Measurements from ENCODE around the gene ARID3C. TPM values are rescaled to one million over a fixed set of nuclear protein-coding genes. Genes with fewer than 3 reads are reported as not detected.

ARID3C gene
- total and polyA plus RNA-seq, 11 donors: 0.20 TPM; not detected in 10

DNA sequence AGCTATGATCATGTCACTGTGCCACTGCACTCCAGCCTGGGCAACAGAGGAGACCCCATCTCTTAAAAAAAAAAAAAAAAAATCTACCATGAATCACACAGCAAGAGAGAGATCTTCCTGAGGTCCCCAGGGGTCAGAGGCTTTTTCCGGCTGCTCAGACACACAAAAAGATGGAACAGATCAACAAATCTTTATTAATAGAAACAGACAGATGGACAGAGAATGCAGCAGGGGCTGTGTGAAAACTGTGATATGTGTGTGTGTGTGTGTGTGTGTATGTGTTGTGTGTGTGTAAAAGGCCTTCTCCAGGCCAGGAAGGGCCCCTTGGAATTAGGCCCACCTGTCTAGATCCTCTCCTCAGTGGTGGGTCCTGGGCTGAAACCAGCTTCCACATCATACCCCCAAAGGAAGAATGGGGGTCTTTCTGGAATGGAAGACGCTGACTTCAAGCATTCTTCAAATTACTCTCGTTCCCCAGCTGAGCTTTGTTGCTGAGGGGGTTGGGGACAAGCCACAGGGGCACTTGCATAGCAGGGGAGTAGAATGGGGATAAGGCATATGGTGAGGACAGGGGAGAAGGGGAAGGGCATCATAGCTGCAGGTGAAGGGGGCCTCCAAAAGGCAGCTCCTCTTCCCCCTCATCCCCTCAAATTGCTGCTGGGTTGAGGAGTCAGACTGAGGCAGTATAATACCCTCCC, 5.8 kb upstream of the ARID3C start:
- TF ChIP-seq, protein P1, sequence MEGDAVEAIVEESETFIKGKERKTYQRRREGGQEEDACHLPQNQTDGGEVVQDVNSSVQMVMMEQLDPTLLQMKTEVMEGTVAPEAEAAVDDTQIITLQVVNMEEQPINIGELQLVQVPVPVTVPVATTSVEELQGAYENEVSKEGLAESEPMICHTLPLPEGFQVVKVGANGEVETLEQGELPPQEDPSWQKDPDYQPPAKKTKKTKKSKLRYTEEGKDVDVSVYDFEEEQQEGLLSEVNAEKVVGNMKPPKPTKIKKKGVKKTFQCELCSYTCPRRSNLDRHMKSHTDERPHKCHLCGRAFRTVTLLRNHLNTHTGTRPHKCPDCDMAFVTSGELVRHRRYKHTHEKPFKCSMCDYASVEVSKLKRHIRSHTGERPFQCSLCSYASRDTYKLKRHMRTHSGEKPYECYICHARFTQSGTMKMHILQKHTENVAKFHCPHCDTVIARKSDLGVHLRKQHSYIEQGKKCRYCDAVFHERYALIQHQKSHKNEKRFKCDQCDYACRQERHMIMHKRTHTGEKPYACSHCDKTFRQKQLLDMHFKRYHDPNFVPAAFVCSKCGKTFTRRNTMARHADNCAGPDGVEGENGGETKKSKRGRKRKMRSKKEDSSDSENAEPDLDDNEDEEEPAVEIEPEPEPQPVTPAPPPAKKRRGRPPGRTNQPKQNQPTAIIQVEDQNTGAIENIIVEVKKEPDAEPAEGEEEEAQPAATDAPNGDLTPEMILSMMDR (IDR thresholded peaks at IDR 0.05): no peak
- no peak for TF ChIP-seq POLR2A (IDR thresholded peaks at IDR 0.05)
- ATAC-seq (no peak), DNase-seq (no peak)
- H3K27me3 ChIP-seq: peaks cover 0 to 11% (median under 1%) of the 10 kb centered on the region in 9 donors
- no peak overlapping the region for H3K27ac ChIP-seq
- H3K4me3 ChIP-seq: no peak overlapping the region
- 64 to 83% (median 75%) methylated on average over 3 of the region's 3 CpGs for WGBS, 4 donors
- H3K9me3 ChIP-seq: no peaks in the 10 kb centered on the region
- intact Hi-C loops (cut with DNase I): loop anchor here in 3 of 10 donors (2.0 kb wide), 1 partner anchor 22 kb away; the partner anchor contains the start of gene RPP25L (in 3 of the 3)
- peaks cover 0 to 27% (median 19%) of the 10 kb centered on the region in 12 donors for H3K4me1 ChIP-seq
- H3K36me3 ChIP-seq: peaks cover 0 to 8% (median 0%) of the 10 kb centered on the region in 9 donors

DNA sequence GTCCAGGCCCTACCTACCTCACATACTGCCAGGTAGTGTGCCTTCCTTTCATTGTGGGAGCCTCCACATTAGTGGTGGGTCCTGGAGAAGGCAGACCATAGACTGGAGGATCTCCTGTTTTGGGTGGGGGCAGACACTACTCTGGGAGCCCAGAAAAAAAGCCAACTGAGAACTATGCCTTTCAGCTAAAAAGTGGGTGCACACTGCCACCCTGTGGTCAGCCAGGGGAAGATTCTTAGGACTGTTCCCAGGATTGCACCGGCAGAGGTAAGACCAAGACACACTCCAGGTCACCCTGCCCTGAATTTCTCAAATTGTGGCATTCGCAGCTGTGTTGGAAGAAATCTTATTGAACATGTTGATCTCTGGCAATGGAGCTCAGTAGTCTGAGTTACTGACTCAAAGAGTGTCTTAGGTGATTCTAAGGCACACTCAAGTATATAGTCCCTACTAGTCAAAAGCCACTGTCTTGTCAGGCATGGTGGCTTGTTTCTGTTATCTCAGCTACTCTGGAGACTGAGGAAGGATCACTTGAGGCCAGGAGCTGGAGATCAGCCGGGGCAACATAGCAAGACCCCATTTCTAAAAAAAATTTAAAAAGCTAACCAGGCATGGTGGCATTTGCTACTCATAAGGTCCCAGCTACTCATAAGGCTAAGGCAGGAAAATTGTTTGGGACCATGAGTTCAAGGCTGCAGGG, 5.1 kb upstream of the ARID3C start:
- intact Hi-C loops (cut with DNase I): loop anchor here in 7 of 10 donors (1.0 to 2.0 kb wide), 2 partner anchors 21 kb away; partner anchors contain the start of gene RPP25L (in 5 of the 7)
- DNase-seq: peak in 4 of 5 donors; percentile 46 to 78 (median 67)
- Histone ChIP-seq H3K27ac (no peak overlapping the region), H3K27me3 (peaks cover 0 to 18% (median 8%) of the 10 kb centered on the region in 9 donors), H3K4me3 (no peak overlapping the region), H3K4me1 (peaks cover 0 to 32% (median 22%) of the 10 kb centered on the region in 12 donors), H3K9me3 (no peaks in the 10 kb centered on the region), H3K36me3 (peaks cover 0 to 8% (median 0%) of the 10 kb centered on the region in 9 donors)
- whole genome bisulfite sequencing, 4 donors: 19 to 21% (median 20%) methylated on average over 3 of the region's 3 CpGs
- TF ChIP-seq, protein P1 (IDR thresholded peaks at IDR 0.05): peak; percentile 74 to 92 (median 84)
- no peak for TF ChIP-seq POLR2A (IDR thresholded peaks at IDR 0.05)
- ATAC-seq: peak in 3 of 4 donors; percentile 14 to 29 (median 19)

DNA sequence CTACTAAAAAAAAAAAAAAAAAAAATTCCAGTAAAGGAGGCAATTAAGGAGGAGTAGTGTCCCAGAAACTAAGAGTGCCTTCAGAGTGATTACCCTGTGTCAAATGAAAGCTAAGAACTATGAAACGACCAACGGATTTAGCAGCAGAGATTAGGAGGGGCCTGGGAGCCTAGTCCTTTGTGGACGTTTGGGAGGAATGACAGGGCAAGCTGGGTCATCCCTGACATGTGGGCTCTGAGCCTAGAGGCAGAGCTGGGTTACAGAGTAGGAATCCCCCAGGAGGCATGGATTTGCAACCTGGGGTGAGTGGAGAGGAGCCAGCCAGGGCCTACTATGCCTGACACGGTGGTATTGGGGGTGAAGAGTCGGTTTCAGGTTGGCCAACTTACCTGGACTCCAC, 4.3 kb upstream of the ARID3C start:
- DNase-seq: no peak
- WGBS, 4 donors: 56 to 61% (median 59%) methylated on average over 5 of the region's 5 CpGs
- TF ChIP-seq, protein P1 (IDR thresholded peaks at IDR 0.05): no peak
- no peak for TF ChIP-seq POLR2A (IDR thresholded peaks at IDR 0.05)

More for the DNA sequence above, 4.3 kb upstream of the ARID3C start:
- Histone ChIP-seq H3K27me3 (peaks cover 0 to 27% (median 14%) of the 10 kb centered on the region in 9 donors), H3K9me3 (no peaks in the 10 kb centered on the region), H3K27ac (no peak overlapping the region), H3K4me3 (no peak overlapping the region), H3K4me1 (peaks cover 0 to 32% (median 22%) of the 10 kb centered on the region in 12 donors), H3K36me3 (peaks cover 0 to 8% (median 0%) of the 10 kb centered on the region in 9 donors)
- ATAC-seq: no peak
- intact Hi-C loops (cut with DNase I): loop anchor here in 4 of 10 donors (1.0 to 2.0 kb wide), 2 partner anchors 20 kb away; partner anchors contain the start of gene RPP25L (in 2 of the 4)
